ENCODE measurements around the gene ETV3L. TPM values are rescaled to one million over a fixed set of nuclear protein-coding genes. Genes with fewer than 3 reads are reported as not detected.

Gene ETV3L
- total RNA-seq, 1 experiment from 2014 or later, result not detected

DNA sequence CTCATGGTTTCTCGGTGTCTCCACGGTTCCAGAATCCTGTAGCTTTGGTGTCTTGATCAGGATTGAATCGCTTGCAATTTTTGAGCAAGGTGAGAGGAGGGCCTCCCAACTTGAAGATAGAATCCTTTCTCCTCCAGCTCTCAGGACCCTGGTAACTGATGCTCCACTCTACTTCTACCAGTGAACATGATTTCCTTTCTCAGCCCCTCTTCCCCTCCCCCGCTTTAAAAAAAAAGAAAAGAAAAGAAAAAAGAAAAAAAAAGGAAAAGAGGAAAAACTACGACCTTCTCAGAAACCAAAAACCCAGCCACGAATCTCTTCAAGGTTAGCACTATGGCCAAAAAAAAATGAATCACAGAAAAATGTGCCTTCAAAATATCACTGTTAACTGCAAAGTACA, 55.3 kb downstream of the ETV3L start:
- POLR2A ChIA-PET, result no interaction called here
- ATAC-seq, result no peak
- Histone ChIP-seq H3K4me3 (ENCODE audit: low read depth in 2 of 2, low read length in 2 of 2) (peak overlapping the region; percentile 75 to 93), H3K9me3 (ENCODE audit: control insufficient read depth, insufficient read depth, low read depth, low read length) (no peaks in the 10 kb centered on the region), H3K27me3 (ENCODE audit: control insufficient read depth, insufficient read depth, low read length) (no peaks in the 10 kb centered on the region), H3K27ac (ENCODE audit: low read length) (peak overlapping the region; percentile 98), H3K4me1 (ENCODE audit: control insufficient read depth, insufficient read depth, low read length) (peaks cover 30% of the 10 kb centered on the region), H3K36me3 (ENCODE audit: control insufficient read depth, insufficient read depth, low read length) (peaks cover 4% of the 10 kb centered on the region; the same call in 1 of the 2 replicates)
- CTCF ChIA-PET, result interaction anchor here (0.7 to 1.2 kb wide), 3 partner anchors 46 to 489 kb away, joined by 3 to 4 read pairs (median 4); no protein-coding TSS in a partner anchor
- TSS peak; percentile 74 for BruUV-seq (replicated peaks)
- in situ Hi-C loops (cut with HindIII; ENCODE audit: low pct_unique_long_range_greater_than_20kb, low sequenced_read_pairs) (no loop called here), intact Hi-C loops (cut with micrococcal nuclease; ENCODE audit: unreplicated experiment) (no loop called here)
- TF ChIP-seq TCF7L2 (IDR thresholded peaks at IDR 0.05; ENCODE audit: low read depth, low read length) (no peak), SIN3A (IDR thresholded peaks at IDR 0.05; ENCODE audit: borderline replicate concordance, insufficient read depth, low read depth, low read length) (no peak), POLR2AphosphoS5 (IDR thresholded peaks at IDR 0.05; ENCODE audit: low read depth, low read length) (no peak)
- TF ChIP-seq, protein P1, sequence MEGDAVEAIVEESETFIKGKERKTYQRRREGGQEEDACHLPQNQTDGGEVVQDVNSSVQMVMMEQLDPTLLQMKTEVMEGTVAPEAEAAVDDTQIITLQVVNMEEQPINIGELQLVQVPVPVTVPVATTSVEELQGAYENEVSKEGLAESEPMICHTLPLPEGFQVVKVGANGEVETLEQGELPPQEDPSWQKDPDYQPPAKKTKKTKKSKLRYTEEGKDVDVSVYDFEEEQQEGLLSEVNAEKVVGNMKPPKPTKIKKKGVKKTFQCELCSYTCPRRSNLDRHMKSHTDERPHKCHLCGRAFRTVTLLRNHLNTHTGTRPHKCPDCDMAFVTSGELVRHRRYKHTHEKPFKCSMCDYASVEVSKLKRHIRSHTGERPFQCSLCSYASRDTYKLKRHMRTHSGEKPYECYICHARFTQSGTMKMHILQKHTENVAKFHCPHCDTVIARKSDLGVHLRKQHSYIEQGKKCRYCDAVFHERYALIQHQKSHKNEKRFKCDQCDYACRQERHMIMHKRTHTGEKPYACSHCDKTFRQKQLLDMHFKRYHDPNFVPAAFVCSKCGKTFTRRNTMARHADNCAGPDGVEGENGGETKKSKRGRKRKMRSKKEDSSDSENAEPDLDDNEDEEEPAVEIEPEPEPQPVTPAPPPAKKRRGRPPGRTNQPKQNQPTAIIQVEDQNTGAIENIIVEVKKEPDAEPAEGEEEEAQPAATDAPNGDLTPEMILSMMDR (IDR thresholded peaks at IDR 0.05), result no peak
- TF ChIP-seq, protein P2, sequence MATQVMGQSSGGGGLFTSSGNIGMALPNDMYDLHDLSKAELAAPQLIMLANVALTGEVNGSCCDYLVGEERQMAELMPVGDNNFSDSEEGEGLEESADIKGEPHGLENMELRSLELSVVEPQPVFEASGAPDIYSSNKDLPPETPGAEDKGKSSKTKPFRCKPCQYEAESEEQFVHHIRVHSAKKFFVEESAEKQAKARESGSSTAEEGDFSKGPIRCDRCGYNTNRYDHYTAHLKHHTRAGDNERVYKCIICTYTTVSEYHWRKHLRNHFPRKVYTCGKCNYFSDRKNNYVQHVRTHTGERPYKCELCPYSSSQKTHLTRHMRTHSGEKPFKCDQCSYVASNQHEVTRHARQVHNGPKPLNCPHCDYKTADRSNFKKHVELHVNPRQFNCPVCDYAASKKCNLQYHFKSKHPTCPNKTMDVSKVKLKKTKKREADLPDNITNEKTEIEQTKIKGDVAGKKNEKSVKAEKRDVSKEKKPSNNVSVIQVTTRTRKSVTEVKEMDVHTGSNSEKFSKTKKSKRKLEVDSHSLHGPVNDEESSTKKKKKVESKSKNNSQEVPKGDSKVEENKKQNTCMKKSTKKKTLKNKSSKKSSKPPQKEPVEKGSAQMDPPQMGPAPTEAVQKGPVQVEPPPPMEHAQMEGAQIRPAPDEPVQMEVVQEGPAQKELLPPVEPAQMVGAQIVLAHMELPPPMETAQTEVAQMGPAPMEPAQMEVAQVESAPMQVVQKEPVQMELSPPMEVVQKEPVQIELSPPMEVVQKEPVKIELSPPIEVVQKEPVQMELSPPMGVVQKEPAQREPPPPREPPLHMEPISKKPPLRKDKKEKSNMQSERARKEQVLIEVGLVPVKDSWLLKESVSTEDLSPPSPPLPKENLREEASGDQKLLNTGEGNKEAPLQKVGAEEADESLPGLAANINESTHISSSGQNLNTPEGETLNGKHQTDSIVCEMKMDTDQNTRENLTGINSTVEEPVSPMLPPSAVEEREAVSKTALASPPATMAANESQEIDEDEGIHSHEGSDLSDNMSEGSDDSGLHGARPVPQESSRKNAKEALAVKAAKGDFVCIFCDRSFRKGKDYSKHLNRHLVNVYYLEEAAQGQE (IDR thresholded peaks at IDR 0.05; ENCODE audit: insufficient read depth in 1 of 2, low read depth in 2 of 2, low read length in 1 of 2), result no peak
- no peak for DNase-seq (ENCODE audit: low read depth, low spot score)

DNA sequence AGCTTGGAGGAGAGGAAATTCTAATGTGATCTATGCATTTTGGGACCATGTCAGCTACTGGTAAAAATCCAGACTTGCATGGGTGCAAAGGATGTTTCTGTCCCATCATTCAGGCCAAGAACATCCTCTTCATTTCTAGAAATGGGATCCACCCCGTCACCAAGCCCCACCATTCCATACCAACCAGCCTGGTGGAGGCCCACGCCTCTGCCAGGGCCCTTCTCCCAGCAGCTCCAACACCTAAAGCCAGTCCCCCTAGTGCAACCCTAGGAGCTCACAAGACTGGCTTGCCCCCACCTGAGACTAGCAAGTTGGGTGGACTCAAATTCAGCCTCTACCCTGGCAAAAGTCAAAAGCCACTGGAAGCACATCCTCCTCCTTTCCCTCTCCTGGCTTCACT, 55.9 kb downstream of the ETV3L start:
- no TSS peak for BruUV-seq (replicated peaks)
- Histone ChIP-seq H3K9me3 (ENCODE audit: control insufficient read depth, insufficient read depth, low read depth, low read length) (no peaks in the 10 kb centered on the region), H3K27me3 (ENCODE audit: control insufficient read depth, insufficient read depth, low read length) (no peaks in the 10 kb centered on the region), H3K4me3 (ENCODE audit: low read depth in 2 of 2, low read length in 2 of 2) (peak overlapping the region; percentile 75 to 93), H3K27ac (ENCODE audit: low read length) (peak overlapping the region; percentile 98), H3K36me3 (ENCODE audit: control insufficient read depth, insufficient read depth, low read length) (peaks cover 4% of the 10 kb centered on the region; the same call in 1 of the 2 replicates), H3K4me1 (ENCODE audit: control insufficient read depth, insufficient read depth, low read length) (peaks cover 30% of the 10 kb centered on the region)
- in situ Hi-C loops (cut with HindIII; ENCODE audit: low pct_unique_long_range_greater_than_20kb, low sequenced_read_pairs) (no loop called here), intact Hi-C loops (cut with micrococcal nuclease; ENCODE audit: unreplicated experiment) (no loop called here)
- POLR2A ChIA-PET, result interaction anchor here (0.5 to 0.7 kb wide), 2 partner anchors 39 to 761 kb away, joined by 3 to 4 read pairs; no protein-coding TSS in a partner anchor
- no peak for TF ChIP-seq POLR2AphosphoS5 (IDR thresholded peaks at IDR 0.05; ENCODE audit: low read depth, low read length)
- TF ChIP-seq TCF7L2 (IDR thresholded peaks at IDR 0.05; ENCODE audit: low read depth, low read length), result no peak
- TF ChIP-seq, protein P2 (IDR thresholded peaks at IDR 0.05; ENCODE audit: insufficient read depth in 1 of 2, low read depth in 2 of 2, low read length in 1 of 2), result no peak
- TF ChIP-seq, protein P1 (IDR thresholded peaks at IDR 0.05), result no peak
- TF ChIP-seq SIN3A (IDR thresholded peaks at IDR 0.05; ENCODE audit: borderline replicate concordance, insufficient read depth, low read depth, low read length), result no peak
- DNase-seq (ENCODE audit: low read depth, low spot score), result no peak
- CTCF ChIA-PET, result interaction anchor here (0.7 to 1.2 kb wide), 2 partner anchors 112 to 490 kb away, joined by 4 read pairs; no protein-coding TSS in a partner anchor
- no peak for ATAC-seq
